Measurements from ENCODE around the gene MIB1. TPM values are rescaled to one million over a fixed set of nuclear protein-coding genes. Genes with fewer than 3 reads are reported as not detected.

The MIB1 gene
- total and polyA plus RNA-seq, 2 donors (not counting 1 experiment from before 2014, with no cell fraction given) = 22.3 to 51.0 TPM

DNA sequence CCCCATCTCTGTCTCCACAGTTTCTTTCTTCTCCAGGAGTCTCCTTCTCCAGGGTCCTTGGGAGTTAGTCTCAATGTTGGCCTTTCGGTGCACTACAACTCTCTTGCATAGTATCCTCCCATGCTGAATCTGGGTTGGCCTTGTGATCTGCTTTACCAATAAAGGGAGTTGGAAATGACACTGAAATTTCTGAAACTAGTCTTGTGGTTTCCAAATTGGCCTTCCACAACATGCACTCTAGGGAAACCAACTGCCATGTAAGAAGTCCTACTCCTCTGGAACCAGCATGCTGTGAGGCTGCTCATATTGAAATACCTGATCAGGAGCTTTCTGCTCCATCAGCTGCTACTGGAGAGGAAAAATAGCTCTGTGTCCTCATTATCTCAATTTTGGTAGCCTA is 26.1 kb upstream of the MIB1 start:
- no peak for DNase-seq (ENCODE audit: low read depth in 2 of 2)

DNA sequence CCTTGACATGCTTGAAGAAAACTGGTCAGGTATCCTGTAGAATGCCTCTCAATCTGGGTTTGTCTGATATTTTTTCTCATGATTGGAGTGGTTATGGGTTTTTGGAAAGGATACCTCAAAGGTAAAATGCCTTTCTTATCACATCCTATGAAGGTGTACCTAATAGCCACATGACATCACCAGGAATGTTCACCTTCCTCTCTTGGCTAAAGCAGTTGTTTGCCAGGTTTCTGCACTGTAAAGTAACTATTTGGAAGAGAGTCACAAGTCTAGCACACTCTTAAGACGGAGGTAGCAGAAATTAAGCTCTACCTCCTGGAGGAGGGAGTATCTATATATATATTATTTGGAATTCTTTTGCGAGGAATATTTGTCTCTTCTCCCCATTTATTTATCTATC is 17.9 kb upstream of the MIB1 start:
- Histone ChIP-seq H3K27me3 (ENCODE audit: control insufficient read depth, insufficient read depth, low read length) (no peaks in the 10 kb centered on the region), H3K4me2 (ENCODE audit: extremely low read depth, insufficient read depth, low read length) (no peak overlapping the region), H3K9me3 (ENCODE audit: control insufficient read depth, insufficient read depth, low read depth, low read length) (no peaks in the 10 kb centered on the region), H3K79me2 (ENCODE audit: control insufficient read depth, insufficient read depth, low read length) (no peaks in the 10 kb centered on the region), H3K36me3 (ENCODE audit: control insufficient read depth, insufficient read depth, low read length) (no peaks in the 10 kb centered on the region), H4K20me1 (ENCODE audit: control insufficient read depth, extremely low read depth, insufficient read depth, low read length) (no peaks in the 10 kb centered on the region), H3K4me1 (ENCODE audit: control insufficient read depth, extremely low read depth, insufficient read depth, low read length) (no peaks in the 10 kb centered on the region), H3K27ac (ENCODE audit: insufficient read depth, low read length) (no peak overlapping the region), H3K9ac (ENCODE audit: insufficient read depth, low read length) (no peak overlapping the region), H3K4me3 (replicated peaks in 1 of 4; ENCODE audit: control extremely low read depth in 1 of 4, insufficient read depth in 1 of 4, low read depth in 3 of 4, low read length in 4 of 4) (no peak overlapping the region), H2AFZ (ENCODE audit: low read length) (no peak overlapping the region)
- DNase-seq (ENCODE audit: low read depth in 2 of 2) = no peak
- TF ChIP-seq, protein P1, sequence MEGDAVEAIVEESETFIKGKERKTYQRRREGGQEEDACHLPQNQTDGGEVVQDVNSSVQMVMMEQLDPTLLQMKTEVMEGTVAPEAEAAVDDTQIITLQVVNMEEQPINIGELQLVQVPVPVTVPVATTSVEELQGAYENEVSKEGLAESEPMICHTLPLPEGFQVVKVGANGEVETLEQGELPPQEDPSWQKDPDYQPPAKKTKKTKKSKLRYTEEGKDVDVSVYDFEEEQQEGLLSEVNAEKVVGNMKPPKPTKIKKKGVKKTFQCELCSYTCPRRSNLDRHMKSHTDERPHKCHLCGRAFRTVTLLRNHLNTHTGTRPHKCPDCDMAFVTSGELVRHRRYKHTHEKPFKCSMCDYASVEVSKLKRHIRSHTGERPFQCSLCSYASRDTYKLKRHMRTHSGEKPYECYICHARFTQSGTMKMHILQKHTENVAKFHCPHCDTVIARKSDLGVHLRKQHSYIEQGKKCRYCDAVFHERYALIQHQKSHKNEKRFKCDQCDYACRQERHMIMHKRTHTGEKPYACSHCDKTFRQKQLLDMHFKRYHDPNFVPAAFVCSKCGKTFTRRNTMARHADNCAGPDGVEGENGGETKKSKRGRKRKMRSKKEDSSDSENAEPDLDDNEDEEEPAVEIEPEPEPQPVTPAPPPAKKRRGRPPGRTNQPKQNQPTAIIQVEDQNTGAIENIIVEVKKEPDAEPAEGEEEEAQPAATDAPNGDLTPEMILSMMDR (conservative IDR thresholded peaks at IDR 0.05 in 1 of 2, IDR thresholded peaks at IDR 0.05 in 1 of 2; ENCODE audit: low read depth in 1 of 2, low read length in 2 of 2) = no peak
- no peak for TF ChIP-seq EZH2 (IDR thresholded peaks at IDR 0.05; ENCODE audit: low read length, missing control alignments)

More for the DNA sequence above, 26.1 kb upstream of the MIB1 start:
- H3K4me1 ChIP-seq (ENCODE audit: control insufficient read depth, extremely low read depth, insufficient read depth, low read length) = no peaks in the 10 kb centered on the region
- no peak overlapping the region for H3K27ac ChIP-seq (ENCODE audit: insufficient read depth, low read length)
- H3K79me2 ChIP-seq (ENCODE audit: control insufficient read depth, insufficient read depth, low read length) = no peaks in the 10 kb centered on the region
- no peak overlapping the region for H3K4me3 ChIP-seq (replicated peaks in 1 of 4; ENCODE audit: control extremely low read depth in 1 of 4, insufficient read depth in 1 of 4, low read depth in 3 of 4, low read length in 4 of 4)
- TF ChIP-seq, protein P1 (conservative IDR thresholded peaks at IDR 0.05 in 1 of 2, IDR thresholded peaks at IDR 0.05 in 1 of 2; ENCODE audit: low read depth in 1 of 2, low read length in 2 of 2) = no peak
- TF ChIP-seq EZH2 (IDR thresholded peaks at IDR 0.05; ENCODE audit: low read length, missing control alignments) = no peak
- no peak overlapping the region for H3K9ac ChIP-seq (ENCODE audit: insufficient read depth, low read length)
- H3K4me2 ChIP-seq (ENCODE audit: extremely low read depth, insufficient read depth, low read length) = no peak overlapping the region
- H2AFZ ChIP-seq (ENCODE audit: low read length) = no peak overlapping the region
- H3K9me3 ChIP-seq (ENCODE audit: control insufficient read depth, insufficient read depth, low read depth, low read length) = no peaks in the 10 kb centered on the region
- no peaks in the 10 kb centered on the region for H4K20me1 ChIP-seq (ENCODE audit: control insufficient read depth, extremely low read depth, insufficient read depth, low read length)
- no peaks in the 10 kb centered on the region for H3K27me3 ChIP-seq (ENCODE audit: control insufficient read depth, insufficient read depth, low read length)
- no peaks in the 10 kb centered on the region for H3K36me3 ChIP-seq (ENCODE audit: control insufficient read depth, insufficient read depth, low read length)

DNA sequence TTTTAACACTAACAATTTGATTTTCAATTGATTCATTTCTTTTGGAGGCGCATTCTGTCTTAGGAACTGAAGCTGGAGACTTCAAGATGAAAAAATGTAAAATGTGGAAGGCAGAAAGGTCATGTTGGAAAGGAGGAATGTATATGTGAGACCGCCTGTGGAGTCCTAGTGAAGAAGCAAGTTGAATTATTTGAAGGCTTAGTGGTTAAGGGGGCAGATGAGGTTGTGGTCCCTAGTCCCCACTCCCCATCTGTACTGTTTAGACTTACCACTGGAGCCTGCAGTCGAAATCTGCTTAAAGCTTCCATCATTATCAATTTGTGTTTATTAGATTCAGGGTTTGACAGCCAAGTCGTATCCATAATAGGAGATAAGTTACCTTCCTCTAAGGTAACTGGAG is 15.4 kb upstream of the MIB1 start:
- Histone ChIP-seq H3K36me3 (ENCODE audit: control insufficient read depth, insufficient read depth, low read length) (no peaks in the 10 kb centered on the region), H2AFZ (ENCODE audit: low read length) (no peak overlapping the region), H3K4me1 (ENCODE audit: control insufficient read depth, extremely low read depth, insufficient read depth, low read length) (no peaks in the 10 kb centered on the region), H3K27ac (ENCODE audit: insufficient read depth, low read length) (no peak overlapping the region), H4K20me1 (ENCODE audit: control insufficient read depth, extremely low read depth, insufficient read depth, low read length) (no peaks in the 10 kb centered on the region), H3K9ac (ENCODE audit: insufficient read depth, low read length) (no peak overlapping the region), H3K4me2 (ENCODE audit: extremely low read depth, insufficient read depth, low read length) (no peak overlapping the region), H3K27me3 (ENCODE audit: control insufficient read depth, insufficient read depth, low read length) (no peaks in the 10 kb centered on the region), H3K79me2 (ENCODE audit: control insufficient read depth, insufficient read depth, low read length) (no peaks in the 10 kb centered on the region), H3K9me3 (ENCODE audit: control insufficient read depth, insufficient read depth, low read depth, low read length) (no peaks in the 10 kb centered on the region), H3K4me3 (replicated peaks in 1 of 4; ENCODE audit: control extremely low read depth in 1 of 4, insufficient read depth in 1 of 4, low read depth in 3 of 4, low read length in 4 of 4) (no peak overlapping the region)
- TF ChIP-seq, protein P1 (conservative IDR thresholded peaks at IDR 0.05 in 1 of 2, IDR thresholded peaks at IDR 0.05 in 1 of 2; ENCODE audit: low read depth in 1 of 2, low read length in 2 of 2) = no peak
- TF ChIP-seq EZH2 (IDR thresholded peaks at IDR 0.05; ENCODE audit: low read length, missing control alignments) = no peak
- no peak for DNase-seq (ENCODE audit: low read depth in 2 of 2)

Data from fibroblast of lung (primary cell).